NCI-H1417 treated with DMSO at 0.1 percent for 48 hours (cell line): ENCODE data around the gene PGBD5.
"Not testable (repeated sequence)": the region's sequence is repeated elsewhere in the genome, so short reads cannot be mapped to it uniquely, and the experiment has no call there.

Experiments used
- DNase-seq: peaks from one replicate; lab custom pipeline; 2025; lab: John Stamatoyannopoulos, UW

Gene PGBD5

GRCh38 chr1:230426246-230427093 lies at the start of gene PGBD5:
Gene PGBD5 (minus strand): TSS chr1:230426332. CDS start chr1:230425928, 404 bp downstream.
- DNase-seq = peak; percentile 15

GRCh38 chr1:230474924-230475323 lies 48.8 kb upstream of the PGBD5 start:
- not testable (repeated sequence) for DNase-seq

- not testable (repeated sequence) for DNase-seq
These were observed 44.6 kb upstream of the PGBD5 start for GRCh38 chr1:230470750-230471149.

- DNase-seq = no peak
These were observed 43.1 kb upstream of the PGBD5 start for GRCh38 chr1:230469271-230469670.

- DNase-seq = no peak
These were observed 39.6 kb upstream of the PGBD5 start for GRCh38 chr1:230465691-230466090.

GRCh38 chr1:230464671-230465070 lies 38.5 kb upstream of the PGBD5 start:
- DNase-seq = no peak

GRCh38 chr1:230463760-230464159 lies 37.6 kb upstream of the PGBD5 start:
- DNase-seq = no peak

GRCh38 chr1:230463326-230463725 lies 37.2 kb upstream of the PGBD5 start:
- DNase-seq = no peak

GRCh38 chr1:230459465-230459864 lies 33.3 kb upstream of the PGBD5 start:
- DNase-seq = no peak

- DNase-seq = no peak
These were observed 32.4 kb upstream of the PGBD5 start for GRCh38 chr1:230458509-230458908.

- DNase-seq = no peak
These were observed 30.3 kb upstream of the PGBD5 start for GRCh38 chr1:230456478-230456877.

GRCh38 chr1:230455291-230455690 lies 29.2 kb upstream of the PGBD5 start:
- DNase-seq = no peak

GRCh38 chr1:230453377-230453776 lies 27.2 kb upstream of the PGBD5 start:
- DNase-seq = no peak

GRCh38 chr1:230441183-230442029 lies 15.3 kb upstream of the PGBD5 start:
- no peak for DNase-seq

- DNase-seq = no peak
These were observed 9.0 kb upstream of the PGBD5 start for GRCh38 chr1:230435108-230435507.

- DNase-seq = no peak
These were observed 5.4 kb upstream of the PGBD5 start for GRCh38 chr1:230431527-230431926.

- DNase-seq = no peak
These were observed 4.4 kb upstream of the PGBD5 start for GRCh38 chr1:230430499-230430898.

GRCh38 chr1:230429067-230429735 lies 3.1 kb upstream of the PGBD5 start:
- no peak for DNase-seq

GRCh38 chr1:230427981-230428380 lies 1.8 kb upstream of the PGBD5 start:
- no peak for DNase-seq

GRCh38 chr1:230427094-230427876 lies 1.2 kb upstream of the PGBD5 start:
- DNase-seq = no peak

GRCh38 chr1:230425252-230426091 lies 660 bp downstream of the PGBD5 start:
- DNase-seq = no peak
